Stomach smooth muscle (tissue), 2 donors: Measurements from ENCODE around the gene FAM13A.

ENCODE experiments used
- H3K27ac ChIP-seq: one replicate; pipeline ENCODE4 v1.7.0; 2013; ENCODE audit warnings: mild to moderate bottlenecking, low read length, inconsistent platforms
- H3K27me3 ChIP-seq, 2 donors: one replicate each; pipeline ENCODE4 v1.7.0; 2013; ENCODE audit warnings: low read length in 2 of 2; ENCODE audit not compliant: insufficient read depth in 2 of 2, control insufficient read depth in 1 of 2
- H3K36me3 ChIP-seq, 2 donors: one replicate each; pipeline ENCODE4 v1.7.0; 2013; ENCODE audit warnings: low read length in 2 of 2; ENCODE audit not compliant: control insufficient read depth in 2 of 2, insufficient read depth in 2 of 2
- H3K4me1 ChIP-seq: one replicate; pipeline ENCODE4 v1.7.0; 2013; ENCODE audit warnings: low read length; ENCODE audit not compliant: control insufficient read depth, insufficient read depth
- H3K4me3 ChIP-seq, 2 donors: one replicate each; pipeline ENCODE4 v1.7.0; 2013; ENCODE audit warnings: low read length in 2 of 2
- H3K9ac ChIP-seq, 2 donors: one replicate each; pipeline ENCODE4 v1.7.0; 2013; ENCODE audit warnings: low read length in 2 of 2, mild to moderate bottlenecking in 1 of 2
- H3K9me3 ChIP-seq, 2 donors: one replicate each; pipeline ENCODE4 v1.7.0; 2013; ENCODE audit warnings: low read length in 2 of 2; ENCODE audit not compliant: control insufficient read depth in 2 of 2
- donor health status: healthy.
- donor health status: Pancreatic carcinoma.

The FAM13A gene

DNA sequence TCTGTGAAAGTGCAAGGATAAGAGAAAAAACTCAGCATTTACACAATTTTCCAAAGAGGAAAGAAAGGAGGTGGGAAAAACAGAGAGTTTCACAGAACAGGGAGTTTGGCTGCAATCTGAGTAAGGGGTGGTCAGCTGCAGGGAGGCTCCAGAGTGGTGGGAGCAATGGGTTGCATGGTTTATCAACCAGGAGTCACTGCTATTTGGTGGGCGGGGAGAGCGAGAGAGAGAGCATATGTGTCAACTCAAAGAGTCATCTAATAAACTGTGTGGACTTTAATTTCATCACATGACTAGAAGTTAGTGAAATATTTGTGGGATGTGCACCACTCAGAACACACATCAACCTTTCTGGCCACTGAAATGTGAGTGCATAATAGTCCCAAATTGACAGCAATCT is 94.6 kb downstream of the FAM13A start:
- H3K4me3 ChIP-seq, result no peak overlapping the region
- no peak overlapping the region for H3K27ac ChIP-seq
- H3K4me1 ChIP-seq, result peaks cover 6% of the 10 kb centered on the region
- no peak overlapping the region for H3K9ac ChIP-seq
- no peaks in the 10 kb centered on the region for H3K9me3 ChIP-seq
- no peaks in the 10 kb centered on the region for H3K36me3 ChIP-seq
- no peaks in the 10 kb centered on the region for H3K27me3 ChIP-seq

DNA sequence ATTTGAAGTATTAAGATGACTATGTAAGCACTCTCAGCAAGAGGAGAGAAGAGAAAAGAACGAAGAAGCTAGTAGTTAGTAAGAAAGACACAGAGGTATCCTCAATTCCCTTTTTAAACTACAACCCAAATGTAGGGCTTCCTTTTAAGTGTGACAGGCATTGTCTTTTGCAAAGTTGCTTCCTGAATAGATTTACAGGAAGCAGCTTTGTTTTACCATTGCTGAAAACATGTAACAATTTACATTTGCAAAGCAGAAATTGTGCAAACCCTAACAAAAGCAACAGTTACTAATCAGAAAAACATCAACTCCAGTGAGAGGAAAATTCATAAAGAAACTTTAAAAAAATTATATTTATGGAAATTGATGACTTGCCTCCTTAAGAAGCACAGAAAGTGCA is 96.4 kb downstream of the FAM13A start:
- Histone ChIP-seq H3K9ac (no peak overlapping the region), H3K9me3 (no peaks in the 10 kb centered on the region), H3K4me3 (no peak overlapping the region), H3K27ac (no peak overlapping the region), H3K36me3 (no peaks in the 10 kb centered on the region), H3K4me1 (peaks cover 6% of the 10 kb centered on the region), H3K27me3 (no peaks in the 10 kb centered on the region)

DNA sequence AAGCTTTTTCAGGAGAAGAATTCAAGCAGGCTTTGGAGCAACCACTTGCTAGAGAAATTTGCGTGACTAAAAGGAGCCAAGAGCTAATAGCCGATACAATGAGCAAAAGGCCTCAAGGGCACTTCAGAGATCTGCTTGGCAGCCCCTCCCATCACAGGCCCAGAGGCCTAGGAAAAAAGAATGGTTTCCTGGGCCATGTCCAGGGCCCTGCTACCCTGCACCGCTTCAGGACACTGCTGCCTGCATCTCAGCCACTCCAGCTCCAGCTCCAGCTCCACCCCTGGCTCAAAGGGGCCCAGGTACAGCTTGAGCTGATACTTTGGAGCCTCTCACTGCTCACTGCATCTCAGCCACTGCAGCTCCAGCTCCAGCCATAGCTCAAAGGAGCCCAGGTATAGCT is 98.9 kb downstream of the FAM13A start:
- H3K27ac ChIP-seq, result no peak overlapping the region
- no peaks in the 10 kb centered on the region for H3K27me3 ChIP-seq
- H3K4me1 ChIP-seq, result peaks cover 6% of the 10 kb centered on the region
- H3K36me3 ChIP-seq, result no peaks in the 10 kb centered on the region
- no peak overlapping the region for H3K9ac ChIP-seq
- no peaks in the 10 kb centered on the region for H3K9me3 ChIP-seq
- H3K4me3 ChIP-seq, result no peak overlapping the region

DNA sequence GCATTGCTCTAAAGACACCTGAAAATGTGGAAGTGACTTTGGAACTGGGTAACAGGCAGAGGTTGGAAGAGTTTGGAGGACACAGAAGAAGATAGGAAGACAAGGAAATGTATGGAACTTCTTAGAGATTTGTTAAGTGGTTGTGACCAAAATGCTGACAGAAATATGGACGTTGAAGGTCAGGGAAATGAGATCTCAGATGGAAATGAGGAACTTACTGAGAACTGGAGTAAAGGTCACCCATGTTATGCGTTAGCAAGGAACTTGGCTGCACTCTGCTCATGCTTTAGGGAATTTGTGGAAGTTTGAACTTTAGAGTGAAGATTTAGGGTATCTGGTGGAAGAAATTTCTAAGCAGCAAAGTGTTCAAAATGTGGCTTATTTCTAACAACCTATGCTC is 99.4 kb downstream of the FAM13A start:
- Histone ChIP-seq H3K27me3 (no peaks in the 10 kb centered on the region), H3K27ac (no peak overlapping the region), H3K9ac (no peak overlapping the region), H3K4me1 (peaks cover 6% of the 10 kb centered on the region), H3K9me3 (no peaks in the 10 kb centered on the region), H3K36me3 (no peaks in the 10 kb centered on the region), H3K4me3 (no peak overlapping the region)

DNA sequence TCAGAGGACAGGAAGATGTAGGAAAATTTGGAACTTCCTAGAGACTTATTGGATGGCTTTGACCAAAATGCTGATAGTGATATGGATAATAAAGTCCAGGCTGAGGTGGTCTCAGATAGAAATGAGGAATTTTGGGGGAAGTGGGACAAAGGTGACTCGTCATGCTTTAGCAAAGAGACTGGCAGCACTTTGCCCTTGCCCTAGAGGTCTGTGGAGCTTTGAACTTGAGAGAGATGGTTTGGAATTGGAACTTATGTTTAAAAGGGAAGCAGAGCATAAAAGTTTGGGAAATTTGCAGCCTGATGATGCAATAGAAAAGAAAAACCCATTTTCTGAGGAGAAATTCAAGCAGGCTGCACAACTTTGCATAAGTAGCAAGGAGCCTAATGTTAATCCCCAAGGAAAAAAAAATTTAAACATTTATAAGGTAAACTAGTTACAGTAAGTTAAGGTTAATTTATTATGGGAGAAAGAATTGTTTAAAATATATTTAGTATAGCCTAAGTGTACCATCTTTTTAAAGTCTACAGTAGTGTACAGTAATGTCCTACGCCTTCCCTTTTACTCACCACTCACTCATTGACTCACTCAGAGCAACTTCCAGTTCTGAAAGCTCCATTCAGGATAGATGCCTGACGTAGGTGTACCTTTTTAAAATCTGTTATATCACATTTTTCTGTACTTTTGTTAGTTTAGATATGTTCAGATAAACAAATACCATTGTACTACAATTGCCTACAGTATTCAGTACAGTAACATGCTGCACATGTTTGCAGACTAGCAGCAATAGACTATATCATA is 101.2 kb downstream of the FAM13A start:
- no peaks in the 10 kb centered on the region for H3K27me3 ChIP-seq
- no peaks in the 10 kb centered on the region for H3K36me3 ChIP-seq
- H3K4me3 ChIP-seq, result no peak overlapping the region
- H3K9me3 ChIP-seq, result no peaks in the 10 kb centered on the region
- H3K4me1 ChIP-seq, result peaks cover 6% of the 10 kb centered on the region
- no peak overlapping the region for H3K9ac ChIP-seq
- H3K27ac ChIP-seq, result no peak overlapping the region

DNA sequence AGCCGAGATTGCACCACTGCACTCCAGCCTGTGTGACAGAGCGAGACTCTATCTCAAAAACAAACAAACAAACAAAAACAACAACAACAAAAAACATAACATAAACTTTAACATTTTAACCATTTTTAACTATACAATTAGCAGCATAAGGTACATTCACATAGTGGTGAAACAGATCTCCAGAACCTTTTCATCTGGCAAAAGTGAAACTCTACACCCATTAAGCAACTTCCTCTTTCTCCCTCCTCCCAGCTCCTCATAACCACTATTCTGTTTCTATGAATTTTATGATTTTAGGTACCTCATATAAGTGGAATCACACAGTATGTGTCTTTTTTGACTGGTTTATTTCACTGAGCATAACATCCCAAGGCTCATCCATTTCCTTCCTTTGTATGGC is 103.6 kb downstream of the FAM13A start:
- H3K4me3 ChIP-seq, result no peak overlapping the region
- no peaks in the 10 kb centered on the region for H3K27me3 ChIP-seq
- no peak overlapping the region for H3K9ac ChIP-seq
- no peak overlapping the region for H3K27ac ChIP-seq
- peaks cover 3% of the 10 kb centered on the region for H3K4me1 ChIP-seq
- H3K9me3 ChIP-seq, result no peaks in the 10 kb centered on the region
- H3K36me3 ChIP-seq, result no peaks in the 10 kb centered on the region

DNA sequence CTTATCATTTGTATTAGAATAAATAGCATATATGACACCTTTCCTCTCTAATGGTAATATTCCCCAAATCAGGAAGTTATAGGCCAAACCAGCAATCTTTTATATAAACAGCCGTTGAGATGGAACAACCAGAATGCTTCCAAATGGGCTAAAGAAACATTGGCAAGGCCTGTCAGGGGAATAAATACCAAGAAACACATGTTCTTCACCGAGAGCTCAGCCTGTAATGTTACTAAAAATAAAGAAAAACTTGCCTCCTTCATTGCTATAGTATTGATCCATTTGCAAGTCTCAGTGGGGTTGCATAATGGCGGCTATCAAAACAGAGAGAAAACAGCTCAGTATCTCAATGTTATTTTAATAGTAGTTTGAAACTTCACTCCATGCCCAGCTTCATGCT is 104.9 kb downstream of the FAM13A start:
- no peak overlapping the region for H3K9ac ChIP-seq
- no peaks in the 10 kb centered on the region for H3K9me3 ChIP-seq
- no peak overlapping the region for H3K27ac ChIP-seq
- no peak overlapping the region for H3K4me3 ChIP-seq
- no peaks in the 10 kb centered on the region for H3K36me3 ChIP-seq
- no peaks in the 10 kb centered on the region for H3K27me3 ChIP-seq
- H3K4me1 ChIP-seq, result no peaks in the 10 kb centered on the region

DNA sequence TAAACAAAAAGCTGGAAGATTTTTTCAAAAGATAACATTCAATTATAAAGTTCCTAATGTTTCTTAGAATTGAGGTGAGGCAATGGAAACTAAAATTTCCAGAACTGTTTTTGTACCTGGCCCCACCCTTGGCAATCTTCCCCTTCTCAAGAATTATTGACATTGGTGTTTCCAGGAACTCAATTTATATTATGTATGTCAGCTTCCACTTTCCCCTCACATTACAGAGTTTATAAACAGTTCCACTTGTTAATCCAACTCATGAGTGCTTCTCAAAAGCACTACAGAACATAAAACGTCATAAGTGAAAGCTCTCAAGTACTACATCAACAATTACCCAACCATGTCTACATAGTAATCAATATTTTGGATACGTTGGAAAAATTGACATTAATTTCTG is 107.4 kb downstream of the FAM13A start:
- Histone ChIP-seq H3K4me1 (no peaks in the 10 kb centered on the region), H3K4me3 (no peak overlapping the region), H3K27ac (no peak overlapping the region), H3K9ac (no peak overlapping the region), H3K27me3 (no peaks in the 10 kb centered on the region), H3K36me3 (peaks cover 0 to 2% of the 10 kb centered on the region in 2 donors), H3K9me3 (no peaks in the 10 kb centered on the region)

DNA sequence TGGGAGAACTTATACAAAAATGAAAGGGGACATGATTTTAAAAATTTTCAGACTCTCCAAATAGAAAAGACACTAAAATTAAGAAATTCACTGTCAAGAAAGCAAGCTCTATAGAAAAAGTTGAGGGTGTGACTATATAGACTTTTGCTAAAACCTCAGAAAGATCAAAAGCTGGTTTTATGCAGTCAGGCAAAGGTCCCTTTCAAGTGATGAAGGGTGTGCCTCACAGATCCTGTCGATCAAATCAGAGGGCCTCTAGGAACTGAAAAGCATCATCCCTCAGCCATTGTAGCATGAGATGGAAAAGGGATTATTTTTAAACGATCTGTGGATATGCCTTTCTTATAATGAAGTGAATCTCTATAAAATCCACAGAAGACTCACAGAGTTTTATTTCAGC is 116.5 kb downstream of the FAM13A start:
- Histone ChIP-seq H3K27me3 (no peaks in the 10 kb centered on the region), H3K4me1 (no peaks in the 10 kb centered on the region), H3K36me3 (peaks cover 0 to 5% of the 10 kb centered on the region in 2 donors), H3K9ac (no peak overlapping the region), H3K4me3 (no peak overlapping the region), H3K27ac (no peak overlapping the region), H3K9me3 (no peaks in the 10 kb centered on the region)

DNA sequence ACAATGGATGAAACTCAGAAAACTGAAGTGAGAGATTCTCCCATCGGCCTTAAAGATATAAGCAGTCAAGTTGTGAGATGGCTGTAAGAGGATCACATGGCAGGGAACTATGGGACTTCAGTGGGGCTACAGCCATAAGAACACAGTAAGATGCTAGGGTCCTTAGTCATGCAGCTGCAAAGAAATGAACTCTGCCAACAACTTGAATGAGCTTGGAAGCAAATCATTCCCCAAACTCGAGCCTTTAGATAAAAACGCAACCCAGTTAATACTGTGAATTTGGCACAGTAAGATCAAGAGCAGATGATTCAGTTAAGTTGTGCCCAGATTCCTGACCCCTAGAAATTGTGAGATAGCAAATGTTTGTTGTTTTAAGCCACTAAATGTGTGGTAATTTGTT is 117.3 kb downstream of the FAM13A start:
- H3K27ac ChIP-seq, result no peak overlapping the region

DNA sequence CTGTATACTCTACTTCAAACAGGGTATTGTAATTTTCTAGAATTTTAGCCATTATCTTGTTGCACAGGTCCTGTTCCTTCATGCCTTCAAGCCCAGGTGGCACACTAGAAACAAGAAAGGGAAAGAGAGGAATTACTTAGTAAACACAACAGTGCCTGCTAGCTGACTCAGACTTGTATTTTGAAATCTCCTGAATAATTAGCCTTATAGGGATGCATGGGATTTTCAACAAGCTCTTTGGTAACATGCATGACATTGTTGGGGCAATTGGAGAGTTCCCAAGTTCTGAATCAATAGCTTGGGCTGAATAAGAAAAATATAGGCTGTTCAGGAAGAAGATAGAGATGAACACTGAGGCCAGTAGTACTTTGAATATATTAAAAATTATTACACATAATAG is 118.8 kb downstream of the FAM13A start:
- no peak overlapping the region for H3K27ac ChIP-seq
- no peak overlapping the region for H3K9ac ChIP-seq
- no peaks in the 10 kb centered on the region for H3K9me3 ChIP-seq
- no peaks in the 10 kb centered on the region for H3K27me3 ChIP-seq
- H3K4me3 ChIP-seq, result no peak overlapping the region
- peaks cover 0 to 5% of the 10 kb centered on the region in 2 donors for H3K36me3 ChIP-seq
- no peaks in the 10 kb centered on the region for H3K4me1 ChIP-seq

More for the DNA sequence above, 117.3 kb downstream of the FAM13A start:
- Histone ChIP-seq H3K9me3 (no peaks in the 10 kb centered on the region), H3K4me1 (no peaks in the 10 kb centered on the region), H3K27me3 (no peaks in the 10 kb centered on the region), H3K4me3 (no peak overlapping the region), H3K9ac (no peak overlapping the region), H3K36me3 (peaks cover 0 to 5% of the 10 kb centered on the region in 2 donors)
